Cerebellar nuclear complex (tissue), 1 donor: ENCODE data around the gene COQ9.
"Not testable (repeated sequence)": the region's sequence is repeated elsewhere in the genome, so short reads cannot be mapped to it uniquely, and the experiment has no call there.

Source experiments
- DNase-seq, 2 experiments: peaks; one replicate each; lab custom pipeline; 2025; lab: John Stamatoyannopoulos, UW

Gene COQ9

DNA sequence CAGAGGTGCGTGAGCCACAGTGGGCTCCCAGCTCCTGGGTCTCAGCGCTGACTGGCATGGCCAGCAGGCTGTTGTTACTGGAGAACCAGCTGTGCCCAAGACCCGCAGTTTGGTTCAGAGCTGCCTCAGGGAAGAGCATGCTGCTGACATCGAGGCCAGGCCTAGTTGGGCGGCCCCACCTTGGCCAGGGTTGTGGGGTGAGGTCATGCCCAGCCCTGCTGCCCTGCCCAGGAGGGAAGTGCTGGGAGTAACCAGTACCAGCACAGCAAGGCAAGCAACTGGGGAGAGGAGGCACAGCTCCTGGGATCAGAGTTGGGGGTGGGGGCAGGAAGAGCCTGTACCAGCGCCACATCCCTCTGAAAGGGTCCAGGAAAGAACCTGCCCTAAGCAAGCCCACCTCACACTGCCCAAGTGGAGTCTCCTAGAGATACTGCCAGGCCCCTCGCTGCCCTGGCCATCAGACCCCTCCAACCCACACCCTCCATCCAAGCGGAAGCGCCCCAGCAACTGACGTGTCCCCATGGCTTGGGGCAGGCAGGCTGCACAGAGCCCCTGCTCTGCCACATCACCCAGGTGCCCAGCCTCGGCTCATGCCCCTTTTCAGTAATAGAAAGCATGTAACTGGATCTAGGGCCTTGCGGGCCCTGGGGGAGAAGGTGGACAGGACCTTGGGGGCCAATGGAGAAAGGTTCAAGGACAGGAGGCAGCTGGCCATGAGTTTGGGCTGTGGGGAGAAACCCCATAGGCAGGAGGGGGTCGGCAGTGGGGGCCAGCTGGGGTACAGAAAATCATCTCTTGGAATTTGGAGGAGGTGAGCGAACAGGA lies 38.0 kb downstream of the COQ9 start:
- DNase-seq: no peak

DNA sequence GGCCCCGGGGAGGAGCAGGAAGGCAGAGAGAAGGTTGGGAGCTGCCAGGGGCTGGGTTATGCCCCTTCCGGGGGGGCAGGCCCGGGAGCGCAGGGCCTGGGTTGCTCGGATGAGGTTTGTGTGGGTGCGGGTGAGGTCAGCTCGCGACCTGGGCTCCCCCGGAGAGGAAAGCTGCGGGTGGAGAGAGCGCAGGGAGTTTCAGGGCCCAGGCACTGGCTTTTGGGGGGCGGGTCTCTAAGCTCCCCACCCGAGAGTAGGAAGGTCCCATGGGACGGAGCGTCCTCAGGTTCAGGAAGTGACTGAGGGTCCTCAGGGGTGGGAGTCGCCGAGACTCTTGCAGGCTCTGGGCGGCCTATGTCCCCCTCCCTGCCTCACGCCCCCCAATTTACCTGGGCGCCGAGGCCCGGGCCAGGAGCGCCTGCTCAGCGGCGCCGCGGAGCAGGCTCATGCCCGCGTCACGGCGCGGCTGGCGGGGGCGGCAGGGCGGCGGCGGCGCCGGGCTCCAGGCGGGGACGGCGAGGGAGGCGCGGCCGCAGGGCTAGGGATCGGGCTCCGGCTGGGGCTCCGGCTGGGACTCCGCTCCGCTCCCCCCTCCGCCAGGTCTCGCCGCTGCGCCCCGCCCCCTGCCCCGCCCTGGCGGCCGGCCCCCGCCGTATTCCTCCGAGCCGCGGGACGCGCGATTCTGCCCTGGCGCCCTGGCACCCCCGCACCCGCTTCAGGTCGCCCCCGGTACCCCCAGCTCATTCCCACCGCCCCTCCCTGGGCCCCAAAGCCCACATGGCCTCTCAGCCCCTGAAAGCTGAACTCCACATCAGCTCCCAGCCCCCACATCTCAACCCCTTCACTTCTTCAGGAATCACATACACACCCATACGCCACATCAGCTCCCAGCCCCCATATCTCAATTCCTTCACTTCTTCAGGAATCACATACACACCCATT lies 38.9 kb downstream of the COQ9 start, which contains the start of gene DOK4:
DOK4 (minus strand) TSS at position 578 of the 942 bp plus-strand sequence. CDS start 6,986 bp downstream, outside the sequence.
- peak in 1 of 2 experiments; percentile 16 for DNase-seq

DNA sequence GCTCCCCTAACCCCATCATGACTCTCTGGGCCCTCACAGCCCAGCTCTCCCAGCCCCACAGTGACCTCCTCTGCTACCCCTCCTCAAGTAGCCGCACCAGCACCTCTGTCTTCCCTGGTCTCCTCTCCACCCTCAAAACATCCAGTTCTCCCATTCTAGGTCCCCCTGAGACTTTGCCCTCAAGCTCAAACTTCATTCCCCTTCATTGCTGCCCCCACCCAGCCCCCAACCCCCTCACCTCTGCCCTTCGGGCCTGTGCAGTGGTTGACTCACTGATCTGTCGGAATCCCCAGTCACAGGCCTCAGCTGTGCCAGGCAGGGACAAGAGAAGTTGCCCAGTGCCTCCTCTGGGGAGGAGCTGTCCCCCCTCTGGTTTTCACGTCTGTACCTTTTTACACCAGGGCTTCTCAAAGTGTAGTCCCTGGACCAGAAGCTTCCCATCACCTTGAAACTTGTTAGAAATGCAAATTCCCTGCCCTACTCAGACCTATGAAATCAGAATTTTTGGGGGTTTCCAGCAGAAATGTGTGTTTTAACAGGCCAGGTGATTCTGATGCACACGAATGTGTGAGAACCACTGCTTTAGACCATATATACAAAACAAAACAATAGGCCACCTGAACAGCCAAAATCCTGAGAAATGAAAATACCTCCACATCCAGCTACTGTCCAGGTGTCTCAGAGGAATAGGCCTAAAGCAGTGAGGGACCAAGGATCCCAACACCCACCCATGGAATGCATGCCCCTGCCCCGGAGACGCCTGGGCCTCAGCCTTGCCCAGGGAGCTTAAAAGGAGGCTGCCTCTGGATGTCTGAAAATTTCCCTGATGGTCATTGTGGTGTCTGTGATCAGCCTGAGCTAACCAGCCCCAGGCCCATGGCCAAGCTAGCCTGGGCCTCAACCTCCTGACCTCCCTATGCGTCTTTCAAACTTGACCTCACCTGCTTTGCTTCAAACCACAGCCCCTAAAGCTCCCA lies 39.9 kb downstream of the COQ9 start:
- DNase-seq: no peak

DNA sequence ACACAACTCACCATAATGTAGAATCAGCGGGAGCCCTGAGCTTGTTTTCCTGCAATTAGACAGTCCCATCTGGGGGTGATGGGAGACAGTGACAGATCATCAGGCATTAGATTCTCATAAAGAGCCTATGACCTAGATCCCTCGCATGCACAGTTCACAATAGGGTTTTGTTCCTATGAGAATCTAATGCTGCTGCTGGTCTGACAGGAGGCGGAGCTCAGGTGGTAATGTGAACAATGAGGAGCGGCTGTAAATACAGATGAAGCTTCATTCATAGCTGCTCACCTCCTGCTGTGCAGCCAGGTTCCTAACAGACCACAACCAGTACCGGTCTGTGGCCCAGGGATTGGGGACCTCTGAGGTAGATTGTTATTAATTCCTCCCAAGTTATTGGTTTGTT lies 42.0 kb downstream of the COQ9 start:
- no peak for DNase-seq

DNA sequence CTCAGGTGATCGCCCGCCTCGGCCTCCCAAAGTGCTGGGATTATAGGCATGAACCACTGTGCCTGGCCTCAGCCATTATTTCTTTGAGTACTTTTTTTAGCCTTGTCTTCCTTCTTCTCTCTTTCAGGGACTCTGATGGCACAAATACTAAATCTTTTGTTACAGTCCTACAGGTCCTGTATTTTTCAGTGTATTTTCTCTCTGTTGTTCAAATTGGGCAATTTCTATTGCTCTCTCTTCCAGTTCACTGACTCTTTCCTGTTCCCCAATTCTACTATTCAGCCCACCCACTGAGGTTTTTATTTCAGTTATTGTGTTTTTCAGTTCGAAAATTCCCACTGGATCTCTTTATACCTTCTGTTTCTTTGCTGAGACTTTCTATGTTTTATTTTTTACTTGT lies 46.5 kb downstream of the COQ9 start:
- DNase-seq: no peak

DNA sequence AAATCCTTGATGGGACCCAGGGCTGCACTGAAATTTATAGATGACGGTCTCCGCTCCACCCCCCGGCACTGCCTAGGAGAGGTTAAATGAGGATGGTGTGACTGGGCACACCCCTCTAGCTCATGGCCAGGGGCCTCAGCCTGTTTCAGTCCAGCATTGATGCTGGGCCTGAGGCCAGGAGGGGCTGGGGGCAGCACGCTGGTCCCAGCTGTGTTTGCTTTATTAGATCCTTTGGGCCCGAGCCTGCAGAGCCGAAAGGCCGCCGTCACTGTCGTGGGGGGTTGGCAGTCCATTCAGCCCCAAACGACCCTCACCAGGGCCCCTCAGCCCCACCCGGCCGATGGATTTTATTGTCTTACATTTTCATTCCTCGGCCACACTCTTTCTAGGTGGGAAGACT lies 49.8 kb downstream of the COQ9 start:
- DNase-seq: no peak

DNA sequence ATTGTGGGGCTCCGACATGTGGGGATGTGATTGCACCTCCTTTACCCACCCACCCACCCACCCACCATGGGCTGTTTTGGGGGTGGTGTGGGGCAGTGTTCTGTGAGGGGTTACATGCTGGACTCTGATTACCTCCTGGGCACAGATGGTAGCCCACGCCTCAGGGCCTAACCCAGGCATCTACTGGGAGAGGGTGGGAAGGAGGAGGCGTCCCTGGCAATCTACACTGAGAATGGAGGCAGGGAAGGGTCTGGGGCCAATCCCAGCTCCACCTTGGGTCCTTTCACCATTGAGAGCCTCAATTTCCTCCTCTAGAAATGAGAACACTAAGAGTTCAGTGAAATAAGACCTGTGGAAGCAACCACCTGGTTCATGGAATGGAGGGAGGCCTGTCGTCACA lies 50.8 kb downstream of the COQ9 start:
- no peak for DNase-seq

DNA sequence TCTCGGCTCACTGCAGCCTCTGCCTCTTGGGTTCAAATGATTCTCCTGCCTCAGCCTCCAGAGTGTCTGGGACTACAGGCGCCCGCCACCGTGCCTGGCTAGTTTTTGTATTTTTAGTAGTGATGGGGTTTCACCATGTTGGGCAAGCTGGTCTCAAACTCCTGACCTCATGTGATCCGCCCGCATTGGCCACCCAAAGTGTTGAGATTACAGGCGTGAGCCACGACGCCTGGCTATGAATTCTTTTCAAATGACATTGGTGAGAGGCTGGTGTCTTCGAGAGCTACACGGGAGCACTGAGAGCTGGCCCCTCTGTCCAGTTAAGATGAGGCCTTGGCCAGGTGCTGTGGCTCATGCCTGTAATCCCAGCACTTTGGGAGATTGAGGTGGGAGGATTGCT lies 52.7 kb downstream of the COQ9 start:
- not testable (repeated sequence) for DNase-seq

DNA sequence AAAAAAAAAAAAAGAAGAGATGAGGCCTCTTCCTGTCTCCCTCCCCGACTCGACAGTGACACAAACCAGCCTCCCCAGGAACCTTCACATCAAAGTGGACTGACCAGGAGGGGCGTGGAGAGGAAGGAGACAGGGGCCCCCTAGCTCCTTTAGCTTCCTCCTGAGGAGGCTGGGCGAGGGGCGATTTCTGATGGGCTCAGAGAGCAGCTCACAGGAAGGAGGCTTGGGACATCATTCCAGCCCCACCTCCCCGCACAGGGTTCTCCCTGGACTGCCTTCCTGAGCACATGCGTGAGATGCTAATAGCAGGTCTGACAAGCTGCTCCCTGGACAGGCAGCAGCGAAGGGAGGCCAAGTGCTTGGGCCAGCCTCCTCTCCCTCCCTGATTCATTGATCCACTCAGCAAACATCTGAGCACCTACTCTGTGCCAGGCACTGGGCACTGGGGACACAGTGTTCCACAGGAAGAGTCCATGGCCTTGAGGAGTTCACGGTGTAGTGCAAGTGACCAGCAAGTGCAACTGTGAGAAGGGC lies 53.4 kb downstream of the COQ9 start:
- no peak for DNase-seq

DNA sequence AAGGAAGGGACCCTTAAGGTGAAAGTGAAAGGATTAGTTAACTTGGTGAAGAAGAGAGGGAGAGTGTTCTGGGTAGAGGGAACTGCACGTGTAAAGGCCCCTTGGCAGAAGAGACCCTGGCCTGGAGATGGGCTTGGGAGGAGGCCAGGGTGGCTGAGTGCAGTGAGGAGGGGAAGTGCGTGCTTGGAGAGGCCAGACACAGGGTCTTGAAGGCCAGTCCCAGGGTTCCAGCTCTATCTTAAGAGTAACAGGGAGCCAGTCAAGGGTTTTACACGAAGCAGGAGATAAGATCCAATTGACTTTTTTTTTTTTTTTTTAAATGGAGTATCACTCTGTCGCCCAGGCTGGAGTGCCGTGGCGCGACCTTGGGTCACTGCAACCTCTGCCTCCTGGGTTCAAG lies 54.2 kb downstream of the COQ9 start:
- DNase-seq: no peak

DNA sequence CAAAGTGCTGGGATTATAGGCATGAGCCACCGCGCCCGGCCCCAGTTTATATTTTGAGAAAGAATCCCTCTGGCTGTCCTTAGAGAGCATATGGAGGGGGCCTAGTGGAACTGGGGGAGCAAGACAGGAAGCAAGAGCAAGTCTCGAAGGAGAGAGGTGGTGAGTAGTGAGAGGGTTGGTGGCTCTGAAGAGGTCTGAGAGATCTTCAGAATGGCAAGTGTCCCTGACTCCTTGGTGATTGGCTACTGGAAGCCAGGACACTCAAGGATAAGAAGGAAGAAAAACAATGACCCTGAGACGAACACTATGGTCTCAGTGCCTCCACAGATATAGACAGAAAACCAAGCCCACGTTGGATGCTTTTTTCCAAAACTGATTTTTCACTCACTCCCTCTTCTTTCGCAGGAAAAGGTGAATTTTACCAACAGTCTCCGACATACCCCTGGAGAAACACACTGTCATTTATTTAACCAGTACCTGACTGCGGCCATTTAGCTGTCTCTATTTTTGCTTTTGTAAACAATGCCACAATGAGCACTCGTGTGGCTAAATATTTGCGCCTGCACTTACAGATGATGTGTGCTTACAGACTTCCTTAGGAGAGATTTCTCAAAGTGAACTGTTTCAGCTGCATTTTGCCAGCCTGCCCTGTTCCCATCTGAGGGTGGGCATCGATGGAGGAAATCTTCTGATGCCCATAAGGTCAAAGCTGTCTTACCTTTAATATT lies 54.9 kb downstream of the COQ9 start:
- DNase-seq: no peak

DNA sequence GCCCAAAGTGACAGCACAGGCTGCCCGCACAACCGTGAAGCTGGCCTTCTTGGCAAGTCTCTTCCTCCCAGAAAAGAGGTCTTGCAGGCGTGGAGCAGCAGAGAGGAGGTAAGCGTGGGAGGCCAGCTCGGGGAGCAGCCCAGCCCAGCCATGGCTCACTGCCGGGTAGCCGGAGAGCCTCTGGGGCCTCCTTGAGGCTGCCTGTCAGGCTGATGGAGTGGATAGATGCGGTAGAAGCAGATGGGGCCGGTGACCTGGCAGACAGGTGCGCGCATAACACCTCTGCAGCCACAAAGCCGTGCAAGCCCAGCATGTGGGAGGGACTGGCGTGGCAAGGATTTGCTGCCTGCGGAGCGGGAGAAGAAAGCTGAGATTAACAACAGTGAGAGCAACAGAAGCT lies 56.1 kb downstream of the COQ9 start:
- no peak for DNase-seq

DNA sequence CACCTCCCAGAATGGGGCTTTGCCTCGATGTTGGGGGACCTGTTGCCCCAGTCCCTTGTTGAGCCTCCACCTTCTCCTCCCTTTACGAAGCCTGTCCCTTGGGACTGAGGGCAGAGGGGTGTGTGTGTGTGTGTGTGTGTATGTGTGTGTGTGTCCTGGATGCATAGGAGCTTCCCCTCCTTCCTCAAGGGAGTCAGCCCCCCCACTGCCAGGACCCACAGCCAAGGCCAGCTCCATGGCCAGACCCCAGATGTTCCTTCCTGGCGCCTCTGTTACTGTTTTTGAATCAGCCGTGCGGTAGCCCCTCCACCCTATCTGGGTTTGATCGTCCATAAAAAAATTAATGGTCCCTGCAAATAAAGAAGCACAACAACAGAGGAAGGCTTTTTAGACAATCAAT lies 56.7 kb downstream of the COQ9 start:
- no peak for DNase-seq

DNA sequence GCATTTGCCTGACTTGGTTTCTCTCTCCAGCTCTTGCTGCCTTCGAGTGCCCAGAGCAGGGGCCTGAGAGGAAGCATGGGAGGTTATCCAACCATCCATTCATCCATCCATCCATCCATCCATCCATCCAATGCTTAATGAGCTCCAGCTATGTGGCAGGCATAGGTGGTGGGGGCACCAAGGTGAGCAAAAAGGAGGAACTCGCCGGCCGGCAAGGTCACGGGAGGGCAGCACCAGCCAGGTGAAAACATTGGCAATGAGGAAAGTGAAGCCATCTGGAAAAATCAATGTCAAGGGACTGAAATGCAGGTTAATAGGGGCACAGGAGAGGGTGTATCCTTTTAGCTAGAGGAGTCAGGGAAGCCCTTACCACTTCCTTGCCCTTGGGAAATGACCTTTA lies 57.2 kb downstream of the COQ9 start:
- no peak for DNase-seq

DNA sequence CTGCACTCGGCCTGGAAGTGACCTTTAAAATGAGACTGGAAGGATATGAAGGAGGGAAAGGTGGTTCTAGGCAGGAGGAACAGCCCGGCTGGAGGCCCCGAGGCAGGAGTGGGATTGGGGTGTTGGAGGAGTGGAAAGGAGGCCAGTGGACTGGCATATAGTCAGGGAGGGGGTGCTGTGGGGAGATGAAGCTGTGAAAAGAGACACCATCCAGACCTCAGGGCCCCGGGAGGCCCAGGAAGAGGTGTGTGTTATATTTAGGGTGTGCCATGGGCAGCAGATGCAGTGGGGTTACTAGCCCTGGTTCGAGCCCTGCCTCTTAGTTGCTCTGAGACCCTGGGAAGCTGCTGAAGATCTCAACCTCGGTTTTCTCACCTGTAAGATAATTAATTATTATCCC lies 57.9 kb downstream of the COQ9 start:
- DNase-seq: no peak

DNA sequence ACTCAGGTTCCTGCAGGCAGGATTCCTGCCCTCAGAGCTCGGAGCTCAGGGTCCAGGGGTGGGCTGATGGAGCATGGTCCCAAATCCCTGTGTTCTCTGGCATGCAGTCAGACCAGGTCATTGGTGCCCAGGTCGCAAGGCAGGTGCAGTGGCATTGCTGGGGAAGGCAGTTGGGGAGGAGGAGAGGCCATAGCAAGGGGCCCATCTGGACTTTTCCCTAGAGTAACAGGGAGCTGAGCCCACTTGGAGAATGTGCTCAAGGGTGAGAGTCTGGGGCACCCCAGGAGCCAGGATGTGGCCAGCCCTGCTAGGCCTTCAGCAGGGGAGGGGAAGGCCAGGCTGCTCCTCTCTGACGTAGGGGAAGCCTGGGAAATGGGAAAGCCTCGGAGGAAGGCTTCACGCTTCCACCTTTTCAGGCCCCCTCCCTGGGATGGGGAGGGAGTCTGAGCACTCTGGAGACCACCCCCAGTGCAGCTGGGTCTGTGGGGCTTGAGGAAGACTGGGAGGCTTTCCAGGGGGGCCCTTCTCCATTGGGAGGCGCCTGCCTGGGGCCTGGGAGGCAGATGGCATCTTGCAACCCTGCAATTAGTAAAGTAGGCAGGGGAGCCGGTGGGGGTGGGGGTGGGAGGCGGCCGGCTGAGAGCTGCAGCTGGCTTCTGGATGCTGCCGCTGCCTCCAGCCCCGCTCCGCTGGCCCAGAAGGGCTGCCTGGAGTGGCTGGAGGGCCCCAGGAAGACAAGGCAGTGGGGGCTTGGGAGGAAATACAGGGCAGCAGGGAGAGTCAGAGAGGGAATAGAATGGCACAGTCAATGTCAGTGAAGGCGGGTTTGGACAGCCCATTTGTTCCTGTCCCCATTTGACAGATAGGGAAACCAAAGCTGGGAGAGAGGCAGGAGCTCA lies 60.1 kb downstream of the COQ9 start:
- no peak for DNase-seq

DNA sequence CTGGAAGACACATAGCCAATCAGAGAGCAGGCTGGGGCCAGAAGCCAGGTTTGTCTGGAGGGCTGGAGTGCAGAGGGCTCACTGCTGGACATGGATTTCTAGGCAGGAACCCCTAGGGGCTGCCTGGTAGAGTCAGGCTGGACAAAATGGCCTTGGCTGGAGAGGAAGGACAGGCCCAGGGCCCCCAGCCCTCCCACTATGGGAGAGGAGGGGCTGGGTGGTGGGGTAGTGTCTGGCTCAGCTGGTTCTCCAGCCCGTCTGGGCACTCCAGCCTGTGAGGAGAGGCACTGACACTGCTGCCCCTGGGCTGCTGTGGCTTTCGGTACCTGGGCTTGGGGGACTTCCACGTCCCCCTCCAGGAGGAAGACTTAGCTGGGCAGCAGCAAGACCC lies 60.8 kb downstream of the COQ9 start:
- DNase-seq: no peak

DNA sequence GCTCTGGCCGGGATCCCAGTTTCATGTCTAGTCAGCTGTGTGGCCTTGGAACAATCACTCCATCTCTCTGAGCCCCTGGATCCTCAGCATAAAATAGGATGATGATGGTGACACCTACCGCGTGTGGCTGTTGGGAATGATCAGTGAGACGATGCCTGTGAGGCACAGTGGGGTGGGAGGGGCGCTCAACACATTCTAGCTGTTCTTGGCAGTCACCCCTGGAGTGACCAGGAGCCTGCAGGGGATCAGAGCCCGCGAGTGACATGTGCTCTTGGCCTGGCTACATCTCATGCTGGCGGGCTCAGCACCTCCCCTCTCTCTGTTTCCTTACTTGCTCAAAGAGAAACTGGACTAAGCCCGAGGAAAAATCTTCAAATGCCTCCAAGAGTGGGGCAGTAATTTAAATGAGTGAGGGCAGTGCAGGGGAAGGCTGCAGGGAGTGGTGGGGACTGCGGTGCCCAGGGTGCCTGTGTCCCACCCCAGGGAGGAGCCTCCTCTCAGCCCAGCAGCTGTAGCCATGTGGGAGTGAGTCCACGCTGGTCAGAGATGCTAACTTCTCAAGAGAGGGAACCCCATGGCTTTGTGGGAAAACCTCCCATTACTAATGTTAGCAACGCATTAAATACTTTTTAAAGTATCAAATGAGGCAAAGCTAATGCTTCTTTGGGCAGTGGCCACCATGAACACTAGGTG lies 62.1 kb downstream of the COQ9 start:
- no peak for DNase-seq
